H1 (cell line): ENCODE data around the gene SLC15A4. TPM values are rescaled to one million over a fixed set of nuclear protein-coding genes. Genes with fewer than 3 reads are reported as not detected.

Experiments used
- CTCF ChIA-PET: fragments of 300-600 bp; sonication (Branson Sonifier 250); formaldehyde crosslinking; loops from one replicate; lab custom pipeline; 2021; ENCODE audit not compliant: partially characterized antibody; lab: Charles Lee
- POLR2A ChIA-PET: fragments of 300-600 bp; sonication (Branson Sonifier 250); formaldehyde crosslinking; loops from one replicate; lab custom pipeline; 2021; ENCODE audit warnings: inconsistent platforms; ENCODE audit not compliant: partially characterized antibody; lab: Charles Lee
- DNase-seq, 2 experiments: peaks; one replicate each; pipeline versions ENCODE4 v3.0.0 to v3.0.0-alpha.2; 2010 to 2022; ENCODE audit warnings: low spot score in 2 of 2, low read depth in 1 of 2, mixed read lengths in 1 of 2
- FAIRE-seq: peaks from 2 replicates; lab custom pipeline; 2011; peaks lifted over from hg19 to GRCh38; lab: Jason Lieb, UNC
- H2AFZ ChIP-seq: 2 replicates; pipeline ENCODE4 v1.8.1; 2012; ENCODE audit warnings: low read length, inconsistent platforms
- H2AK5ac ChIP-seq: 2 replicates; pipeline ENCODE4 v1.6.1; 2013; ENCODE audit warnings: low read depth, low read length
- H2BK120ac ChIP-seq: replicated peaks from 2 replicates; pipeline ENCODE3; 2013; ENCODE audit warnings: low read depth, low read length, inconsistent platforms
- H2BK12ac ChIP-seq: 2 replicates; pipeline ENCODE4 v1.6.1; 2013; ENCODE audit warnings: low read depth, low read length
- H2BK15ac ChIP-seq: 2 replicates; pipeline ENCODE4 v1.6.1; 2013; ENCODE audit warnings: low read length
- H2BK20ac ChIP-seq: 2 replicates; pipeline ENCODE4 v1.6.1; 2013; ENCODE audit warnings: low read length
- H2BK5ac ChIP-seq: 2 replicates; pipeline ENCODE4 v1.6.1; 2013; ENCODE audit warnings: low read depth, low read length
- H3K14ac ChIP-seq: 2 replicates; pipeline ENCODE4 v1.6.1; 2013; ENCODE audit warnings: inconsistent platforms; ENCODE audit not compliant: insufficient read length
- H3K18ac ChIP-seq: 2 replicates; pipeline ENCODE4 v1.6.1; 2013; ENCODE audit warnings: low read length; ENCODE audit errors: extremely low read depth
- H3K23ac ChIP-seq: 2 replicates; pipeline ENCODE4 v1.6.1; 2013; ENCODE audit warnings: inconsistent platforms; ENCODE audit not compliant: insufficient read length
- H3K23me2 ChIP-seq: 2 replicates; pipeline ENCODE4 v1.6.1; 2013; ENCODE audit warnings: low read depth, low read length
- H3K27ac ChIP-seq: 2 replicates; pipeline ENCODE4 v1.6.1; 2011; ENCODE audit warnings: low read depth, low read length, inconsistent platforms
- H3K27me3 ChIP-seq, 4 experiments: replicated peaks in 1 of 4; 1 replicate in 1 of 4; 2 replicates in 3 of 4; pipeline versions ENCODE4 v1.6.1 to v1.8.1; 2011 to 2013; ENCODE audit warnings: low read length in 3 of 4, mild to moderate bottlenecking in 3 of 4, inconsistent platforms in 2 of 4, mixed read lengths in 2 of 4, moderate library complexity in 1 of 4; ENCODE audit not compliant: control insufficient read depth in 3 of 4, insufficient read depth in 3 of 4; ENCODE audit errors: extremely low read depth in 1 of 4
- H3K36me3 ChIP-seq, 4 experiments: 2 replicates each; pipeline versions ENCODE4 v1.6.1 to v1.8.1; 2011 to 2013; ENCODE audit warnings: mild to moderate bottlenecking in 4 of 4, low read length in 3 of 4, moderate library complexity in 2 of 4, control low read depth in 1 of 4, inconsistent platforms in 1 of 4; ENCODE audit not compliant: insufficient read depth in 4 of 4, control insufficient read depth in 2 of 4
- H3K4ac ChIP-seq: replicated peaks from 2 replicates; pipeline ENCODE3; 2013; ENCODE audit warnings: low read length, low read depth, mixed read lengths, inconsistent platforms; ENCODE audit not compliant: insufficient read length
- H3K4me1 ChIP-seq, 4 experiments: replicated peaks in 1 of 4; 1 replicate in 1 of 4; 2 replicates in 3 of 4; pipeline versions ENCODE4 v1.6.1 to v1.8.1; 2011 to 2013; ENCODE audit warnings: low read length in 3 of 4, inconsistent platforms in 2 of 4, mixed read lengths in 1 of 4; ENCODE audit not compliant: insufficient read depth in 4 of 4, control insufficient read depth in 3 of 4
- H3K4me2 ChIP-seq, 2 experiments: 2 replicates each; pipeline versions ENCODE4 v1.6.1 to v1.8.1; 2011 to 2013; ENCODE audit warnings: low read depth in 2 of 2, low read length in 2 of 2, control low read depth in 1 of 2, inconsistent platforms in 1 of 2, mild to moderate bottlenecking in 1 of 2; ENCODE audit not compliant: insufficient read depth in 1 of 2
- H3K4me3 ChIP-seq, 4 experiments: fragments of 200-600, 300-600 bp in 1 of 4; sonication (generic), shearing (Covaris generic), sonication (Bioruptor Twin) in 1 of 4; 2 replicates each; pipeline versions ENCODE4 v1.5.1 to v1.8.1; 2011 to 2016; ENCODE audit warnings: low read length in 4 of 4, low read depth in 3 of 4, control low read depth in 2 of 4, inconsistent platforms in 2 of 4, mild to moderate bottlenecking in 2 of 4, mixed read lengths in 1 of 4, moderate library complexity in 1 of 4; ENCODE audit not compliant: insufficient read depth in 2 of 4; ENCODE audit errors: extremely low read depth in 1 of 4
- H3K56ac ChIP-seq: replicated peaks from 2 replicates; pipeline ENCODE3; 2013; ENCODE audit warnings: low read depth, mild to moderate bottlenecking, mixed read lengths, low read length, inconsistent platforms; ENCODE audit not compliant: insufficient read length
- H3K79me1 ChIP-seq: 2 replicates; pipeline ENCODE4 v1.6.1; 2013; ENCODE audit warnings: low read depth, low read length, control low read depth
- H3K79me2 ChIP-seq, 2 experiments: 2 replicates each; pipeline versions ENCODE4 v1.6.1 to v1.8.1; 2012 to 2013; ENCODE audit warnings: low read length in 2 of 2, mild to moderate bottlenecking in 2 of 2, inconsistent platforms in 1 of 2; ENCODE audit not compliant: insufficient read depth in 2 of 2, control insufficient read depth in 1 of 2
- H3K9ac ChIP-seq, 4 experiments: replicated peaks in 1 of 4; 1 replicate in 1 of 4; 2 replicates in 3 of 4; pipeline versions ENCODE4 v1.6.1 to v1.8.1; 2011 to 2013; ENCODE audit warnings: low read depth in 3 of 4, low read length in 3 of 4, control low read depth in 2 of 4, mild to moderate bottlenecking in 2 of 4, moderate library complexity in 2 of 4, inconsistent platforms in 1 of 4; ENCODE audit errors: extremely low read depth in 1 of 4
- H3K9me3 ChIP-seq, 2 experiments: 2 replicates each; pipeline versions ENCODE4 v1.6.1 to v1.8.1; 2012 to 2013; ENCODE audit warnings: mild to moderate bottlenecking in 2 of 2, moderate library complexity in 2 of 2, control low read depth in 1 of 2, inconsistent platforms in 1 of 2, low read depth in 1 of 2, low read length in 1 of 2, mixed read lengths in 1 of 2; ENCODE audit not compliant: insufficient read depth in 2 of 2
- H4K20me1 ChIP-seq, 2 experiments: replicated peaks in 1 of 2; 2 replicates each; pipeline versions ENCODE3 to v1.8.1; 2011 to 2013; ENCODE audit warnings: inconsistent platforms in 2 of 2, low read length in 2 of 2, mild to moderate bottlenecking in 1 of 2; ENCODE audit not compliant: insufficient read depth in 2 of 2, control insufficient read depth in 1 of 2
- H4K5ac ChIP-seq: 2 replicates; pipeline ENCODE4 v1.6.1; 2013; ENCODE audit warnings: low read length, low read depth, mixed read lengths, inconsistent platforms; ENCODE audit not compliant: insufficient read length
- H4K8ac ChIP-seq: 2 replicates; pipeline ENCODE4 v1.8.0; 2013; ENCODE audit warnings: mild to moderate bottlenecking, moderate library complexity, low read length, inconsistent platforms; ENCODE audit not compliant: insufficient read depth; ENCODE audit errors: extremely low read depth
- H4K91ac ChIP-seq: replicated peaks from 2 replicates; pipeline ENCODE3; 2013; ENCODE audit warnings: low read length, mixed read lengths, inconsistent platforms; ENCODE audit not compliant: insufficient read length
- ASH2L ChIP-seq: fragments of 200-600, 300-600 bp; sonication (generic); IDR thresholded peaks from one replicate; pipeline ENCODE4 v1.7.1; 2017; ENCODE audit warnings: low read length
- BCL11A ChIP-seq, 2 experiments: IDR thresholded peaks; one replicate each; pipeline ENCODE4 v1.6.1; 2011; ENCODE audit warnings: low read depth in 2 of 2, low read length in 2 of 2, mild to moderate bottlenecking in 2 of 2
- CEBPB ChIP-seq: IDR thresholded peaks from 2 replicates; pipeline ENCODE4 v1.6.1; 2012; ENCODE audit warnings: low read depth, low read length
- CTCF ChIP-seq, 3 experiments: IDR thresholded peaks; 1 replicate in 2 of 3; 2 replicates in 1 of 3; pipeline versions ENCODE4 v1.5.1 to v1.6.1; 2011; ENCODE audit warnings: low read length in 3 of 3, mild to moderate bottlenecking in 3 of 3, inconsistent platforms in 2 of 3, low read depth in 1 of 3, moderate library complexity in 1 of 3; ENCODE audit not compliant: insufficient read depth in 1 of 3; ENCODE audit errors: control extremely low read depth in 1 of 3
- E2F6 ChIP-seq: IDR thresholded peaks from 2 replicates; pipeline ENCODE4 v1.6.1; 2012; ENCODE audit warnings: inconsistent platforms
- KDM1A ChIP-seq: fragments of 200-600, 300-600 bp; sonication (generic); IDR thresholded peaks from 2 replicates; pipeline ENCODE4 v1.7.1; 2016; ENCODE audit warnings: mild to moderate bottlenecking, low read length, borderline replicate concordance
- KDM5A ChIP-seq: fragments of 200-600 bp; IDR thresholded peaks from 2 replicates; pipeline ENCODE4 v1.7.1; 2012; ENCODE audit warnings: mild to moderate bottlenecking, low read length, inconsistent platforms, mixed read lengths
- NRF1 ChIP-seq: IDR thresholded peaks from 2 replicates; pipeline ENCODE4 v1.6.1; 2011; ENCODE audit warnings: mild to moderate bottlenecking, low read depth, low read length, improper control_type of control experiment
- YY1 ChIP-seq: IDR thresholded peaks from 2 replicates; pipeline ENCODE4 v1.6.1; 2011; ENCODE audit warnings: low read depth, mild to moderate bottlenecking, low read length
- WGBS, 2 experiments: shearing (Covaris generic) in 1 of 2; methylation state at CpG; one replicate each; pipeline versions ENCODE4 v1.1.6 to v1.1.7; 2013 to 2015; ENCODE audit warnings: low lambda C conversion rate in 2 of 2, mixed read lengths in 2 of 2, inconsistent platforms in 1 of 2, low coverage in 1 of 2, missing lambda C conversion rate in 1 of 2; ENCODE audit not compliant: insufficient replicate concordance in 2 of 2, insufficient coverage in 1 of 2, insufficient read length in 1 of 2; ENCODE audit errors: extremely low coverage in 1 of 2, missing lambda C conversion rate in 1 of 2; 5-methylcytosine and 5-hydroxymethylcytosine counted together
- polyA plus RNA-seq, 7 experiments: library from polyadenylated mRNA; depleted of rRNA in 3 of 7; stranded (reverse) in 5 of 7; unstranded in 2 of 7; fragments of >200 nt in 5 of 7; fragments of 200-250 nt in 2 of 7; gene quantifications; 1 replicate in 5 of 7; 2 replicates in 1 of 7; 4 replicates in 1 of 7; pipeline versions ENCODE4 v1.2.1 to v1.2.3, GENCODE V29; 2011 to 2013; ENCODE audit warnings: missing spikeins in 2 of 7, mixed read lengths in 2 of 7
- total RNA-seq: library from RNA; stranded (reverse); fragmentation: NEBNext Ultra II Directional; extraction: Animal tissue kit (Norgen Biotek cat#: 25700); gene quantifications from 2 replicates; pipeline ENCODE4 v1.2.1, GENCODE V29; 2021

The SLC15A4 gene
- total and polyA plus RNA-seq, 2 of the 8 experiments (the other 6 are each of a cell fraction or from before 2014, with no cell fraction given), result 22.7 to 26.6 TPM

- Histone ChIP-seq H2BK5ac (no peak overlapping the region), H3K9me3 (no peaks in the 10 kb centered on the region), H2AFZ (no peak overlapping the region), H3K14ac (no peak overlapping the region), H4K91ac (no peak overlapping the region), H3K27ac (no peak overlapping the region), H4K8ac (no peak overlapping the region), H2BK120ac (no peak overlapping the region), H3K23ac (no peak overlapping the region), H3K4me3 (no peak overlapping the region), H4K5ac (no peak overlapping the region), H3K36me3 (peaks cover 7 to 44% (median 20%) of the 10 kb centered on the region in 4 experiments), H3K9ac (no peak overlapping the region), H3K56ac (no peak overlapping the region), H3K27me3 (no peaks in the 10 kb centered on the region; a peak in 1 of 7 replicates), H3K18ac (no peak overlapping the region), H3K4me1 (peaks cover 0 to 6% (median 4%) of the 10 kb centered on the region in 4 experiments; a peak in 6 of 7 replicates), H3K4me2 (no peak overlapping the region), H2BK12ac (no peak overlapping the region), H3K4ac (no peak overlapping the region), H2BK20ac (no peak overlapping the region), H2BK15ac (no peak overlapping the region), H2AK5ac (no peak overlapping the region), H3K79me2 (no peaks in the 10 kb centered on the region; a peak in 1 of 4 replicates), H3K79me1 (no peaks in the 10 kb centered on the region), H4K20me1 (peaks cover 13 to 27% of the 10 kb centered on the region in 2 experiments), H3K23me2 (no peaks in the 10 kb centered on the region; the same call in 1 of the 2 replicates)
- DNase-seq (no peak), FAIRE-seq (no peak)
- 94% methylated on average over 15 of the region's 15 CpGs; no CpG with 5 or more reads in 1 of the 2 experiments for WGBS, 2 experiments
- POLR2A ChIA-PET, result no interaction called here
- CTCF ChIA-PET, result interaction anchor here (2.8 kb wide), 1 partner anchor 10 kb away, joined by 17 read pairs; no protein-coding TSS in a partner anchor
- TF ChIP-seq CTCF (IDR thresholded peaks at IDR 0.05; ENCODE audit: control extremely low read depth in 1 of 3, insufficient read depth in 1 of 3, low read depth in 1 of 3, low read length in 3 of 3) (no peak), ASH2L (no peak), KDM5A (no peak), CEBPB (no peak), YY1 (no peak), KDM1A (no peak), NRF1 (no peak), BCL11A (IDR thresholded peaks at IDR 0.05; ENCODE audit: low read depth in 2 of 2, low read length in 2 of 2) (no peak), E2F6 (no peak)
These were observed 31.4 kb downstream of the SLC15A4 start for GRCh38 chr12:128792398-128792797.
